Measurements from ENCODE around the gene USP3.
A peak's percentile ranks its signal among the peaks of the same experiment; 100 is the strongest.
"Not testable (repeated sequence)": the region's sequence is repeated elsewhere in the genome, so short reads cannot be mapped to it uniquely, and the experiment has no call there.

USP3 gene

GRCh38 chr15:63617627-63618026 lies 113.2 kb downstream of the USP3 start:
- not testable (repeated sequence) for H3K4me3 Mint-ChIP-seq; H3K27ac Mint-ChIP-seq; DNase-seq; H3K27me3 Mint-ChIP-seq; H3K9me3 Mint-ChIP-seq; H3K4me1 Mint-ChIP-seq (ENCODE audit: low read depth in 2 of 2); ATAC-seq (replicated peaks)
- H3K36me3 Mint-ChIP-seq (ENCODE audit: insufficient read depth) = peaks cover 51% of the 10 kb centered on the region

GRCh38 chr15:63620760-63621159 lies 116.4 kb downstream of the USP3 start:
- peaks cover 57% of the 10 kb centered on the region for H3K36me3 Mint-ChIP-seq (ENCODE audit: insufficient read depth)
- not testable (repeated sequence) for H3K4me1 Mint-ChIP-seq (ENCODE audit: low read depth in 2 of 2); ATAC-seq (replicated peaks); H3K27me3 Mint-ChIP-seq; H3K9me3 Mint-ChIP-seq; H3K27ac Mint-ChIP-seq; H3K4me3 Mint-ChIP-seq; DNase-seq

GRCh38 chr15:63623232-63623969 lies 119.0 kb downstream of the USP3 start:
- Mint-ChIP-seq H3K27ac (no peak overlapping the region), H3K4me1 (ENCODE audit: low read depth in 2 of 2) (no peaks in the 10 kb centered on the region), H3K27me3 (no peaks in the 10 kb centered on the region), H3K9me3 (no peaks in the 10 kb centered on the region), H3K36me3 (ENCODE audit: insufficient read depth) (peaks cover 72% of the 10 kb centered on the region), H3K4me3 (no peak overlapping the region)
- ATAC-seq (replicated peaks) (no peak), DNase-seq (no peak)

- H3K27ac Mint-ChIP-seq = no peak overlapping the region
These were observed 122.6 kb downstream of the USP3 start for GRCh38 chr15:63626955-63627354.

GRCh38 chr15:63628123-63628822 lies 123.9 kb downstream of the USP3 start:
- H3K27ac Mint-ChIP-seq = no peak overlapping the region
- no peaks in the 10 kb centered on the region for H3K27me3 Mint-ChIP-seq

More at GRCh38 chr15:63626955-63627354, 122.6 kb downstream of the USP3 start:
- Mint-ChIP-seq H3K36me3 (ENCODE audit: insufficient read depth) (peaks cover 89% of the 10 kb centered on the region), H3K4me1 (ENCODE audit: low read depth in 2 of 2) (no peaks in the 10 kb centered on the region), H3K27me3 (no peaks in the 10 kb centered on the region), H3K9me3 (no peaks in the 10 kb centered on the region), H3K4me3 (no peak overlapping the region)
- DNase-seq = no peak
- no peak for ATAC-seq (replicated peaks)

GRCh38 chr15:63630036-63630751 lies 125.8 kb downstream of the USP3 start:
- H3K36me3 Mint-ChIP-seq (ENCODE audit: insufficient read depth) = peaks cover 84% of the 10 kb centered on the region
- no peak for DNase-seq
- peaks cover 0 to under 1% of the 10 kb centered on the region in 2 donors for H3K4me1 Mint-ChIP-seq (ENCODE audit: low read depth in 2 of 2)
- H3K9me3 Mint-ChIP-seq = no peaks in the 10 kb centered on the region
- H3K4me3 Mint-ChIP-seq = no peak overlapping the region
- no peaks in the 10 kb centered on the region for H3K27me3 Mint-ChIP-seq
- ATAC-seq (replicated peaks) = no peak
- peak overlapping the region in 1 of 2 donors; percentile 17 for H3K27ac Mint-ChIP-seq

More at GRCh38 chr15:63628123-63628822, 123.9 kb downstream of the USP3 start:
- Mint-ChIP-seq H3K4me1 (ENCODE audit: low read depth in 2 of 2) (no peaks in the 10 kb centered on the region), H3K4me3 (no peak overlapping the region), H3K36me3 (ENCODE audit: insufficient read depth) (peaks cover 89% of the 10 kb centered on the region), H3K9me3 (no peaks in the 10 kb centered on the region)
- ATAC-seq (replicated peaks) = no peak
- no peak for DNase-seq

- no peaks in the 10 kb centered on the region for H3K27me3 Mint-ChIP-seq
- H3K9me3 Mint-ChIP-seq = no peaks in the 10 kb centered on the region
- H3K4me3 Mint-ChIP-seq = no peak overlapping the region
- H3K4me1 Mint-ChIP-seq (ENCODE audit: low read depth in 2 of 2) = peaks cover 0 to 3% of the 10 kb centered on the region in 2 donors
- peak overlapping the region in 1 of 2 donors; percentile 35 for H3K27ac Mint-ChIP-seq
- DNase-seq (no peak), ATAC-seq (replicated peaks) (no peak)
- peaks cover 85% of the 10 kb centered on the region for H3K36me3 Mint-ChIP-seq (ENCODE audit: insufficient read depth)
These were observed 128.9 kb downstream of the USP3 start for GRCh38 chr15:63633312-63633711.

- no peak overlapping the region for H3K27ac Mint-ChIP-seq
- peaks cover 0 to 3% of the 10 kb centered on the region in 2 donors for H3K4me1 Mint-ChIP-seq (ENCODE audit: low read depth in 2 of 2)
- H3K27me3 Mint-ChIP-seq = no peaks in the 10 kb centered on the region
- ATAC-seq (replicated peaks) = no peak
- H3K36me3 Mint-ChIP-seq (ENCODE audit: insufficient read depth) = peaks cover 86% of the 10 kb centered on the region
- no peaks in the 10 kb centered on the region for H3K9me3 Mint-ChIP-seq
- no peak for DNase-seq
- no peak overlapping the region for H3K4me3 Mint-ChIP-seq
These were observed 129.8 kb downstream of the USP3 start for GRCh38 chr15:63634154-63634553.

GRCh38 chr15:63636518-63637061 lies 132.2 kb downstream of the USP3 start:
- Mint-ChIP-seq H3K4me1 (ENCODE audit: low read depth in 2 of 2) (peaks cover 0 to 3% of the 10 kb centered on the region in 2 donors), H3K9me3 (no peaks in the 10 kb centered on the region), H3K27ac (no peak overlapping the region), H3K4me3 (no peak overlapping the region), H3K36me3 (ENCODE audit: insufficient read depth) (peaks cover 83% of the 10 kb centered on the region), H3K27me3 (no peaks in the 10 kb centered on the region)
- ATAC-seq (replicated peaks) (no peak), DNase-seq (no peak)

- no peaks in the 10 kb centered on the region for H3K27me3 Mint-ChIP-seq
- H3K4me1 Mint-ChIP-seq (ENCODE audit: low read depth in 2 of 2) = peaks cover 0 to 3% of the 10 kb centered on the region in 2 donors
- no peak overlapping the region for H3K27ac Mint-ChIP-seq
- DNase-seq = no peak
- no peak for ATAC-seq (replicated peaks)
- H3K36me3 Mint-ChIP-seq (ENCODE audit: insufficient read depth) = peaks cover 88% of the 10 kb centered on the region
- H3K9me3 Mint-ChIP-seq = no peaks in the 10 kb centered on the region
- no peak overlapping the region for H3K4me3 Mint-ChIP-seq
These were observed 134.4 kb downstream of the USP3 start for GRCh38 chr15:63638839-63639238.

GRCh38 chr15:63640146-63640545 lies 135.8 kb downstream of the USP3 start:
- Mint-ChIP-seq H3K4me1 (ENCODE audit: low read depth in 2 of 2) (peaks cover 0 to 3% of the 10 kb centered on the region in 2 donors), H3K4me3 (no peak overlapping the region), H3K27ac (no peak overlapping the region), H3K9me3 (no peaks in the 10 kb centered on the region), H3K27me3 (no peaks in the 10 kb centered on the region), H3K36me3 (ENCODE audit: insufficient read depth) (peaks cover 90% of the 10 kb centered on the region)
- DNase-seq (no peak), ATAC-seq (replicated peaks) (no peak)

All from effector memory CD8-positive, alpha-beta T cell (primary cell).